Measurements from ENCODE around the gene CLDN14. TPM values are rescaled to one million over a fixed set of nuclear protein-coding genes. Genes with fewer than 3 reads are reported as not detected.
"Not testable (repeated sequence)": the region's sequence is repeated elsewhere in the genome, so short reads cannot be mapped to it uniquely, and the experiment has no call there.

Gene CLDN14
- total RNA-seq, 1 donor, result not detected

DNA sequence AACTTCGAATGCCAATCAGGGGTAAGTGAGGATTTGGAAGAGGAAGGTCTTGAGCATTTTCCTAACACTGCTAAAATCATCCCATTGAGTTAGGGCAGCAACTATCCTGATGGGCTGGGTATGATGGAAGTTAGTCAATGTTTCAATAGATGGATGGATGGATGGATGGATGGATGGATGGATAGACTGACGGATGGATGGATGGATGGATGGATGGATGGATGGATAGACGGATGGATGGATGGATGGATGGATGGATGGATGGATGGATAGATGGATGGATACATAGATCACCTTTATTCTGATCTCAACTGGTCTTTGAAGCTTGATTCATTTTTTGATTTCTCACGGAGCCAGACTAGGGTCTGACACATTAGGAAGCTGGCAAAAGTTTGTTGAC, 2.3 kb upstream of the CLDN14 start:
- DNase-seq (ENCODE audit: low read depth), result no peak
- TF ChIP-seq, protein P1, sequence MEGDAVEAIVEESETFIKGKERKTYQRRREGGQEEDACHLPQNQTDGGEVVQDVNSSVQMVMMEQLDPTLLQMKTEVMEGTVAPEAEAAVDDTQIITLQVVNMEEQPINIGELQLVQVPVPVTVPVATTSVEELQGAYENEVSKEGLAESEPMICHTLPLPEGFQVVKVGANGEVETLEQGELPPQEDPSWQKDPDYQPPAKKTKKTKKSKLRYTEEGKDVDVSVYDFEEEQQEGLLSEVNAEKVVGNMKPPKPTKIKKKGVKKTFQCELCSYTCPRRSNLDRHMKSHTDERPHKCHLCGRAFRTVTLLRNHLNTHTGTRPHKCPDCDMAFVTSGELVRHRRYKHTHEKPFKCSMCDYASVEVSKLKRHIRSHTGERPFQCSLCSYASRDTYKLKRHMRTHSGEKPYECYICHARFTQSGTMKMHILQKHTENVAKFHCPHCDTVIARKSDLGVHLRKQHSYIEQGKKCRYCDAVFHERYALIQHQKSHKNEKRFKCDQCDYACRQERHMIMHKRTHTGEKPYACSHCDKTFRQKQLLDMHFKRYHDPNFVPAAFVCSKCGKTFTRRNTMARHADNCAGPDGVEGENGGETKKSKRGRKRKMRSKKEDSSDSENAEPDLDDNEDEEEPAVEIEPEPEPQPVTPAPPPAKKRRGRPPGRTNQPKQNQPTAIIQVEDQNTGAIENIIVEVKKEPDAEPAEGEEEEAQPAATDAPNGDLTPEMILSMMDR (IDR thresholded peaks at IDR 0.05; ENCODE audit: insufficient read depth, low read depth, low read length), result no peak
- H3K4me3 ChIP-seq (ENCODE audit: low read depth, low read length), result no peak overlapping the region

- no peak for DNase-seq (ENCODE audit: low read depth)
- TF ChIP-seq, protein P1 (IDR thresholded peaks at IDR 0.05; ENCODE audit: insufficient read depth, low read depth, low read length), result no peak
- no peak overlapping the region for H3K4me3 ChIP-seq (ENCODE audit: low read depth, low read length)
Observed at GRCh38 chr21:36481639-36482038, 1.7 kb upstream of the CLDN14 start.

GRCh38 chr21:36480618-36481017, 696 bp upstream of the CLDN14 start:
- no peak overlapping the region for H3K4me3 ChIP-seq (ENCODE audit: low read depth, low read length)
- TF ChIP-seq, protein P1 (IDR thresholded peaks at IDR 0.05; ENCODE audit: insufficient read depth, low read depth, low read length), result no peak
- DNase-seq (ENCODE audit: low read depth), result no peak

DNA sequence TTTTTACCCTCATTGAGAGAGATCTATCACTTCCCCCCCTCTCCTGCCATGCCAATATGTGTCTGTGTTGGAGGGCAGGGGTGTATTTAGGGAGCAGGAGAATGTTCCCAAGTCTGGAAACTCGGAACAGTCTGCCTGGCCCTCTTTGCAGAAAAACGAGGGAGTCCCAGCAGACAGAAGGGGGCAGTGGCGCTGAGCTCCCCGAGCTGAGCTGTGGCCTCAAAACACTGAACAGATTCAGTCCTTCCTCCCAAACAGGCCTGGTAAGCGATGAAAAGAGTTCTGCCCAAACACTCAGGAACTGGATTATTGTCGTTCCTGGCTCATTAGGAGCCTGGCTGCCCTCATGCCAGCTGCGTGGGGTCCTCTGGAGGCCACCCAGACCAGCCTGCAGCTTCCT, 981 bp downstream of the CLDN14 start:
- DNase-seq (ENCODE audit: low read depth), result peak; percentile 8
- H3K4me3 ChIP-seq (ENCODE audit: low read depth, low read length), result no peak overlapping the region
- TF ChIP-seq, protein P1 (IDR thresholded peaks at IDR 0.05; ENCODE audit: insufficient read depth, low read depth, low read length), result peak; percentile 44

- DNase-seq (ENCODE audit: low read depth), result peak; percentile 75
- no peak overlapping the region for H3K4me3 ChIP-seq (ENCODE audit: low read depth, low read length)
- TF ChIP-seq, protein P1 (IDR thresholded peaks at IDR 0.05; ENCODE audit: insufficient read depth, low read depth, low read length), result no peak
Observed at GRCh38 chr21:36478207-36478701, 1.7 kb downstream of the CLDN14 start.

- H3K4me3 ChIP-seq (ENCODE audit: low read depth, low read length), result no peak overlapping the region
- TF ChIP-seq, protein P1 (IDR thresholded peaks at IDR 0.05; ENCODE audit: insufficient read depth, low read depth, low read length), result no peak
- no peak for DNase-seq (ENCODE audit: low read depth)
Observed at GRCh38 chr21:36477559-36477958, 2.4 kb downstream of the CLDN14 start.

DNA sequence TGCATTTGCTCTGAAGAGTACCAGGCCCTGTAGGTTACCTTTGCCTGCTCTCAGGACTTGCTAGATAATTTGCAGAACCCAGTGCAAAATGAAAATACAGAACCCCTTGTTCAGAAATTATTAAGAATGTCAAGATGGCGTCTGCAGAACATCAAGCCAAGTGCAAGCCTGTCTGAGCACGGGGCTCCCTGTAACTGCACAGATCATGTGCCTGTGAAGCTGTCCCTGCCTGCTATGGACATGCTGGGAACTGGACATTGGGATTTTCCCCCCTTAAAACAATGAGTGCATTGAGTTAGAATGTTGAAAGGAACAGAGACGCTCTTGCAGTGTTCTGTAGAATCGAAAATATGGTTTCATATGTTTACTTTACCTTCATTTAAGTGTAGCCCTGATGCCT, 2.9 kb downstream of the CLDN14 start:
- H3K4me3 ChIP-seq (ENCODE audit: low read depth, low read length), result no peak overlapping the region
- TF ChIP-seq, protein P1 (IDR thresholded peaks at IDR 0.05; ENCODE audit: insufficient read depth, low read depth, low read length), result no peak
- DNase-seq (ENCODE audit: low read depth), result no peak

DNA sequence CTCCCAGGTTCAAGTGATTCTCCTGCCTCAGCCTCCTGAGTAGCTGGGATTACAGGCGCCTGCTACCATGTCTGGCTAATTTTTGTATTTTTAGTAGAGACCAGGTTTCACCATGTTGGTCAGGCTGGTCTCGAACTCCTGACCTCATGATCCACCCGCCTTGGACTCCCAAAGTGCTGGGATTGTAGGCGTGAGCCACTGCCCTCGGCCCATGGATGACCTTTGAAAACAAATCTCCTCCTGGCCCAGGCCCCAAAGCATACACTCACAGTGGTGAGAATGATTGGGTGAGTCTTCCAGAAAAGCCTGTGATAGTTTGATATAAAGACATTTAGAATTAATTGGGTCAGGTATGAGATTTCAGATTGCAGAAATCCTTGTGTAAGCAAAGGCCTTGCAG, 3.4 kb downstream of the CLDN14 start:
- not testable (repeated sequence) for DNase-seq (ENCODE audit: low read depth); H3K4me3 ChIP-seq (ENCODE audit: low read depth, low read length)
